22Rv1 (cell line): ENCODE measurements around the gene XG.

ENCODE experiments used
- ZFX ChIP-seq: fragments of 450-650 bp; IDR thresholded peaks from 2 replicates; pipeline ENCODE4 v1.6.1; 2017; ENCODE audit warnings: antibody characterized with exemption, borderline replicate concordance
- TF ChIP-seq, protein P1 (sequence below): fragments of 450-650 bp; IDR thresholded peaks from 2 replicates; pipeline ENCODE4 v1.5.1; 2017; ENCODE audit warnings: mild to moderate bottlenecking

DNA sequence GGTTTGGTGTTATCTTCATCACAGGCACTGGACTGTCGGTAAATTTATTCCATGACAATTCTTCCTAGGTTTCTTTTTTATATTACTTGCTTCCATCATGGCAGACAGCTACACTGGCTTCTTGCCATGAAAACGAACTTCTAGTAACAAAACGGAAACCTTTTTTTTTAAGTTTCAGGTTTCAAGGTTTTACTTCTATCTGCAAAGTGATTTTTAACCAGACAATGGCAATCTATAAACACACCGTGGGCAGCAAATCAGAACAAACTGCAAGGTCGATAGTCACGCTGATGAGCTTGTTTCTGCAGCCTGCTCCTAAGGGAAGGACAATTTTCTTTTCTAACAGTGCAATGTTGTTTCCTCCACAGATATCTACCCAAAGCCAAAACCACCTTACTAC is 29.9 kb downstream of the XG start:
- TF ChIP-seq, protein P1, sequence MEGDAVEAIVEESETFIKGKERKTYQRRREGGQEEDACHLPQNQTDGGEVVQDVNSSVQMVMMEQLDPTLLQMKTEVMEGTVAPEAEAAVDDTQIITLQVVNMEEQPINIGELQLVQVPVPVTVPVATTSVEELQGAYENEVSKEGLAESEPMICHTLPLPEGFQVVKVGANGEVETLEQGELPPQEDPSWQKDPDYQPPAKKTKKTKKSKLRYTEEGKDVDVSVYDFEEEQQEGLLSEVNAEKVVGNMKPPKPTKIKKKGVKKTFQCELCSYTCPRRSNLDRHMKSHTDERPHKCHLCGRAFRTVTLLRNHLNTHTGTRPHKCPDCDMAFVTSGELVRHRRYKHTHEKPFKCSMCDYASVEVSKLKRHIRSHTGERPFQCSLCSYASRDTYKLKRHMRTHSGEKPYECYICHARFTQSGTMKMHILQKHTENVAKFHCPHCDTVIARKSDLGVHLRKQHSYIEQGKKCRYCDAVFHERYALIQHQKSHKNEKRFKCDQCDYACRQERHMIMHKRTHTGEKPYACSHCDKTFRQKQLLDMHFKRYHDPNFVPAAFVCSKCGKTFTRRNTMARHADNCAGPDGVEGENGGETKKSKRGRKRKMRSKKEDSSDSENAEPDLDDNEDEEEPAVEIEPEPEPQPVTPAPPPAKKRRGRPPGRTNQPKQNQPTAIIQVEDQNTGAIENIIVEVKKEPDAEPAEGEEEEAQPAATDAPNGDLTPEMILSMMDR = no peak
- no peak for TF ChIP-seq ZFX
